GM12801 (cell line): ENCODE measurements around the gene NDUFAF4.

Source experiments
- TF ChIP-seq, protein P1 (sequence below): IDR thresholded peaks from one replicate; pipeline ENCODE4 v1.5.1; 2011; ENCODE audit warnings: control low read depth; ENCODE audit not compliant: insufficient read length; ENCODE audit errors: extremely low read depth

The NDUFAF4 gene

DNA sequence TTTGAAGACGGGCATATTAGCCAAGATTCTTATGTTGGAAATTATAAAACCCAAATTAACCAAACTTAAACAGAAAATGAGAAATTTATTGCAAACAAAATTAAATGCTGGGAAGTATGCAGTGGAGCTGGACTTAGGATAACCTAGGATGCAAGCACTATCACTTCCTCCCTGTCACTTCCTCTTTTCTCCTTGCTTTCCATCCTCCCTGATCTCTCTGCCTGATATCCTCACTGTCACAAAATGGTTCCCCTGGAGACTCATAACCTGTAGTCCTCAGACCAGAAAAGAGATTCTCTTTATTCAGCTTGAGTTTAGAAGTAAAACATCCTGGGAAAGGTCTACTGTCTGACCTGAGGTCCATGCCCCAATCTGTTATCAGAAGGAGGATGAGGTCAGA is 19.4 kb upstream of the NDUFAF4 start:
- TF ChIP-seq, protein P1, sequence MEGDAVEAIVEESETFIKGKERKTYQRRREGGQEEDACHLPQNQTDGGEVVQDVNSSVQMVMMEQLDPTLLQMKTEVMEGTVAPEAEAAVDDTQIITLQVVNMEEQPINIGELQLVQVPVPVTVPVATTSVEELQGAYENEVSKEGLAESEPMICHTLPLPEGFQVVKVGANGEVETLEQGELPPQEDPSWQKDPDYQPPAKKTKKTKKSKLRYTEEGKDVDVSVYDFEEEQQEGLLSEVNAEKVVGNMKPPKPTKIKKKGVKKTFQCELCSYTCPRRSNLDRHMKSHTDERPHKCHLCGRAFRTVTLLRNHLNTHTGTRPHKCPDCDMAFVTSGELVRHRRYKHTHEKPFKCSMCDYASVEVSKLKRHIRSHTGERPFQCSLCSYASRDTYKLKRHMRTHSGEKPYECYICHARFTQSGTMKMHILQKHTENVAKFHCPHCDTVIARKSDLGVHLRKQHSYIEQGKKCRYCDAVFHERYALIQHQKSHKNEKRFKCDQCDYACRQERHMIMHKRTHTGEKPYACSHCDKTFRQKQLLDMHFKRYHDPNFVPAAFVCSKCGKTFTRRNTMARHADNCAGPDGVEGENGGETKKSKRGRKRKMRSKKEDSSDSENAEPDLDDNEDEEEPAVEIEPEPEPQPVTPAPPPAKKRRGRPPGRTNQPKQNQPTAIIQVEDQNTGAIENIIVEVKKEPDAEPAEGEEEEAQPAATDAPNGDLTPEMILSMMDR = no peak

DNA sequence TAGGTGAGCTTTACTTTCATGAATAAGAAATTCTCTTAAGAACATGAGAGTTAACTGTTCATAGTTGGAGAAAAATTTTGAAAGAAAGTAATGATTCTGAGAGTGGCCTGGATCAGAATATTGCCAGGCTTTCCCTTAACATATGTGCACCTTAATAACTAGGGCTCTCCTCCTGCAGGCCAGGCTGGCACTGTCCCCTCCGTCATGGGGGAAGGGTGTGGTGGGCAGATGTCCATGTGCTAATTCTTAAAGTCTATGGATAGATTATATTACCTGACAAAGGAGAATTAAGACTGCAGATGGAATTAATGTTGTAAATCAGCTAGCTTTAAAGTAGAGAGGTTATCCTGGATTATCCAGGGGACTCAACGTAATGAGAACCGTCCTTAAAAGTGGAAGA is 15.9 kb upstream of the NDUFAF4 start:
- TF ChIP-seq, protein P1 = no peak

DNA sequence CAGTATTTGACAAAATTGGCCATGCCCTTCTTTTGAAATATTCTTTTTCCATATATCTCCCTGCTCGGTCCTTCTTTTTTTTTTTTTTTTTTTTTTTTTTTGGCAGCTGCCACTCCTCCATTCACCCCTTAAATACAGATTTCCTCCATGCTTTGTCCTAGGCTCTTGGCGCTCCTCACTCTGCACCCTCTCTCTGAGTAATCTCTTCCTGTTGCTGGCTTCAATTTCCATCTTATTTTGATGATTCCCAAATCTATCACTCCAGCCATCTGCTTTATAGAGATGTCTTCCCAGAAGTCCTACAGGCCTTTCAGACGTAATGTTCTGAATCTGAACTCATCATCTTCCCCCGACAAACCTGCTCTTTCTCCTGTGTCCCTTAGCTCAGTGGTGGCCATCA is 14.1 kb upstream of the NDUFAF4 start:
- TF ChIP-seq, protein P1 = no peak

DNA sequence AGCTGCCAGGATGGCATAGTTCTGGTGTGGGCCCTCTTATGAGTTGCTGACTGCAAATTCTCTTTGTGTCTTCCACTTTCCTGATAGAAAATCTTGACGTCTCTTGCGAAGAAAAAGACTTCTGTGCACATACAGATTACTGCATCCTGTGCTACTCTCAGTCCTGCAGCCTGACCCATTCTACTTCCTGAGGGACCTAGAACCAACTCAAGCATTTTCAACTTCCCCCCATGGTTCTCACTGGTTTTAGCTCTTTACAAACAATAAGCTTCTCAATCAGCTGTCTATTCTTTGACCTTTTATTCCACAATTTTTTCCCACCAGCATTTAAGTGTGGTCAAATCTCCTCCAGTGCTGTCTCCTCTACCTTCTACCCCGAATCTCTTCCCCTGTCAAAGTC is 13.5 kb upstream of the NDUFAF4 start:
- TF ChIP-seq, protein P1 = no peak

DNA sequence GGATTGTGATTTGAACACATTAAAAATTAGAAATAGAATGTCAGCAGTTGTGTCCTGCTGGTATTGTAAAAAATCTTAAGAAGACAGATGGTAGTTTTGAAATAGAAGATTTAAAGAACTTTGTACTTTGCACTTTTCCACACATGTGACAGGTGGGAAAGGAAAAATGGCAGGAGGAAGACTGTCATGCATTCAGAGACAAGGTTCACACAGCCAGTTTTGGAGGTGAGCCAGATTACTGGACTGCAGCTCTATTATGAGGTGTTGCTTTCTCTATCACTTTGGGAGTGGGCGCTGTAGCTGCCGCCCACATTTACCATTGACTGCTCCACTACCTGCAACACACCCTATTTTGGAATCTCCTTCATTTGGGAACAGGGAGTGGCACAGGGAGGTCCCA is 12.1 kb upstream of the NDUFAF4 start:
- TF ChIP-seq, protein P1 = no peak

DNA sequence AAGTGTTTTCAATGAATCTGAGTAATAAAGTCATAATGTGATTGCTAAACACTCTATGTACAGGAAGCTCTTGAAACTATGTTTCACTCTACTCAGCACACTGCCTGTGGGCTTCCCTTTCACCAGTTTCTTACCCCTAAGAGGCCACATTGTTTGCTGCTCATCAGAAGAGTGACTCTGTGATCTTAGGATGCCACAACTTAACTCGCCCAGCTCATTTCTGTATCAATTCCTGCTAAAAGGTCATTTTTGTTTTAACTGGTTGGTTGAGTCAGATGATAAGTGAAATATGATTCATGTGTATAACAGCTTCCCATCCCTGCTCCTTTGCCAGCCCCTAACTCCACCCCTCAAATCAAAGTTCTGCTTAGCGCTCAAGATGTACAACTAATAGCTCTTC is 9.8 kb upstream of the NDUFAF4 start:
- TF ChIP-seq, protein P1 = no peak

DNA sequence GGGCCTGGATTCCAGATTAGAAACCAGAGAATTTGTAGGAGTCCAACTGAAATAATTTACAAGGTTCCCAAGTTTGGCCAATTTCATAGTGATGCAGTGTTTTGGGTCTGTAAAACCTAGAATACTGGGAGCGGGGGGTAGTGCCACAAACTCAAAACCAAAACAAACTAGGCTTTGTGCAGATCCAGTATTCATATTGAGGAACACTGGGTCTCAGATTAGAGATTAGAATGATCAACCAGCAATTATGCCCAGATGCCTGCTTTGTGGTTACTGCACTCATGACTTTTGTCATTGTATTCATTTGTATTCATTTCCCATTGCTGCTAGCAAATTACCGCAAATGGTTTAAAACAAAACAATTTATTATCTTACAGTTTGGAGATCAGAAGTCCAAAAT is 3.2 kb upstream of the NDUFAF4 start:
- TF ChIP-seq, protein P1 = no peak
